Ecto neural progenitor cell (in vitro differentiated cells): ENCODE measurements around the gene DEFB108B.
"Not testable (repeated sequence)": the region's sequence is repeated elsewhere in the genome, so short reads cannot be mapped to it uniquely, and the experiment has no call there.

Source experiments
- DNase-seq: peaks from one replicate; pipeline ENCODE4 v3.0.0-alpha.2; 2018; ENCODE audit warnings: low spot score

Gene DEFB108B

GRCh38 chr11:71821539-71821938 lies 11.5 kb upstream of the DEFB108B start:
- DNase-seq, result not testable (repeated sequence)

DNA sequence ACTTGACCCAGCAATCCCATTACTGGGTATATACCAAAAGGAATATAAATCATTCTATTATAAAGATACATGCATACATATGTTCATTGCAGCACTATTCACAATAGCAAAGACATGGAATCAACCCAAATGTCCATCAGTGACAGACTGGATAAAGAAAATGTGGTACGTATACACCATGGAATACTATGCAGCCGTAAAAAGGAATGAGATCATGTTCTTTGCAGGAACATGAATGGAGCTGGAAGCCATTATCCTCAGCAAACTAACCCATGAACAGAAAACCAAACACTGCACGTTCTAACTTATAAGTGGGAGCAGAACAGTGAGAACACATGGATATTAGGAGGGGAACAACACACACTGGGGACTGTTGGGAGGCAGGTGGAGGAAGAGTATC lies 3.8 kb upstream of the DEFB108B start:
- DNase-seq, result not testable (repeated sequence)

DNA sequence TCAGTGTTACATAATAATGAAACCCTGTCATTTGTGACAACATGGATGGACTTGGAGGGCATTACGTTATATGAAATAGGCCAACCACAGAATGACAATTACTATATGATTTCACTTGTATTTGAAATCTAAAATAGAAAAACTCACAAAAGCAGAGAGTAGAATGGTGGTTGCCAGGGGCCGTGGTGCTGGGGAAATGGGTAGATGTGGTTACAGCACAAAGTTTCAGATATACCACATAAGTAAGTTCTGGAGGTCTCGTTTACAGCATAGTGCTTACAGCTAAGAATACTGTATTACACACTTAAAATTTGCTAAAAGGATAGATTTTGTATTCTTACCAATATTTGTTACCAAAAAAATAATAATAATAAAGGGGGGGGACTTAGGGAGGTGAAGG lies 3.3 kb upstream of the DEFB108B start:
- not testable (repeated sequence) for DNase-seq

DNA sequence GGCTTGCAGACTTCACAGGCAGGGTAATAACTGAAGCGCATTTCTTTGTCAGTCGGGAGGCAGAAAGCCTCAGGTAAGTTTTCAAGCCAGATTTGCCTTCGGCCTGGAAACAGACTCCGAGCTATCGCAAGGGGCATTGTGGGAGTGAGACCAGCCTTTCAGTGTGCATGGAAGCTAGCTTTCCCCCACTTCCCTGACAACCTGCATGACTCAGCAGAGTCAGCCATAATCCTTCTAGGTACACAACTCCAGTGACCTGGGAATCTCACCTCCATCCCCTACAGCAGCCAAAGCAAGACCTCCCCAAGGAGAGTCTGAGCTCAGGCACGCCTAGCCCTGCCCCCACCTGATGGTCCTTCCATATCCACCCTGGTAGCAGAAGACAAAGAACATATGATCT lies 9.7 kb downstream of the DEFB108B start:
- DNase-seq, result not testable (repeated sequence)

GRCh38 chr11:71843355-71843754 lies 10.4 kb downstream of the DEFB108B start:
- DNase-seq, result not testable (repeated sequence)

DNA sequence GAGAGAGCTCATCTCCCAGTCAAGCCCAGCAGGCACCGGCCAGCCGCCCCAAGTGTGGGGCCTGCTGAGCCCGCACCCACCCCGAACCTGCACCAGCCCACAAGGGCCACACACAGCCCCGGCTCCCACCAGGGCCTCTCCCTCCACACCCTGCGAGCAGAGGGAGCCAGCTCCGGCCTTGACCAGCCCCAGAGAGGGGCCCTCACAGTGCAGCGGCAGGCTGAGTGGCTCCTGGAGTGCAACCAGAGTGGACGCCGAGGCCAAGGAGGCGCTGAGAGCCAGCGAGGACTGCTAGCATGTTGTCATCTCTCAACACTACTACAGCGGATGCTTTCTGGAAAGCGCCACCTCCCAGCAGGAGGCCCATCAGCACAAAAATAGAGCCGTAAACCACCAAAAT lies 10.9 kb downstream of the DEFB108B start:
- DNase-seq, result no peak

GRCh38 chr11:71853895-71854294 lies 20.9 kb downstream of the DEFB108B start:
- DNase-seq, result not testable (repeated sequence)

DNA sequence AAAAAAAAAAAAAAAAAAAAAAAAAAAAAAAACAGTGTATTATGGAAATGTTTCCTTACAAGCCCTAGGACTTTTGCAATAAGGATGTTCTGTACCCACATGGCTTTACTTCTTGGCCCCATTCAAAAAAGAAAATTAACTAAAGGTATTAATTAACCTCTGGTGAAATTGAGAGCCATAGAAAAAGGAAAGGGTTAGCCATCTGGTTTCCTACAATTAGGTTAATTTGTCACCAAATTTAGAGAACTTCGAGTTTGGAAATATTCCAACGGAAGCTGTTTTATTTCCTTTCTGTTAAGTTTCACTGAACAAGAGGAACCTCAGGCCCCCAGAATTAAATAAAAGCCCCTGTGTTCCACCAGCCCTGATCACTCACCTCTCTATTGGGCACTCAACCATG lies 22.9 kb downstream of the DEFB108B start:
- not testable (repeated sequence) for DNase-seq

- not testable (repeated sequence) for DNase-seq
These were observed 27.8 kb downstream of the DEFB108B start for GRCh38 chr11:71860835-71861234.

GRCh38 chr11:71863978-71864627 lies 31.1 kb downstream of the DEFB108B start:
- DNase-seq, result not testable (repeated sequence)

DNA sequence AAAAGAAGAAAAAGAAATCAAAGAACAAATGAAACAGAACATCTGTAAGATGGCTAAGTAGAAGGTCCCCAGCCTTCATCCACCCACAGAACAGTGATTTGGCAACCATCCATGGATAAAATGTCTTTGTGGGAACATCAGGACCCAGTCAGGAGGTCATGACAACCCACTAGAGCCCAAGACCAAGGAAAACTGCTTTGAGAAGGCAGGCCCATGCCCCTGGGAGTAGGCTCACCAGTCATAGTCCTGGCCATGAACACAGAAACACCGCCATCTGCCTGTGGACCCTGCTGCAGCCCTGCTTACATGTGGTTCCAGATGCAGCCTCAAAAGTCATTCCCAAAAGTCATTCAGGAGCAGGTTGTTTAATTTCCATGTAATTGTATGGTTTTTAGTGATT lies 34.2 kb downstream of the DEFB108B start:
- DNase-seq, result not testable (repeated sequence)

DNA sequence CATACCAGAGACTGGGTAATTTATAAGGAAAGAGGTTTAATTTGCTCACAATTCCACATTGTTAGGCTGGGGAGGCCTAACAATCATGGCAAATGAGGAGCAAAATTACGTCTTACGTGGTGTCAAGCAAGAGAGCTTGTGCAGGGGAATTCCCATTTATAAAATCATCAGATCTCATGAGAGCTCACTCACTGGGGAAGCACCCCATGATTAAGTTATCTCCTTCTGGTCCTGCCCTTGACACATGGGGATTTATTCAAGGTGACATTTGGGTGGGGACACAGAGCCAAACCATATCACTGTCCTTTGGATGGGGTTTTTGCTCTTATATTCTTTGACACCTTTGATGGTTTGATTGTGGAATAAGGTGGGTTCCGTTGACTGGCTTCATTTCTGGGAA lies 36.9 kb downstream of the DEFB108B start:
- DNase-seq, result not testable (repeated sequence)

- DNase-seq, result not testable (repeated sequence)
These were observed 37.7 kb downstream of the DEFB108B start for GRCh38 chr11:71870661-71871060.

DNA sequence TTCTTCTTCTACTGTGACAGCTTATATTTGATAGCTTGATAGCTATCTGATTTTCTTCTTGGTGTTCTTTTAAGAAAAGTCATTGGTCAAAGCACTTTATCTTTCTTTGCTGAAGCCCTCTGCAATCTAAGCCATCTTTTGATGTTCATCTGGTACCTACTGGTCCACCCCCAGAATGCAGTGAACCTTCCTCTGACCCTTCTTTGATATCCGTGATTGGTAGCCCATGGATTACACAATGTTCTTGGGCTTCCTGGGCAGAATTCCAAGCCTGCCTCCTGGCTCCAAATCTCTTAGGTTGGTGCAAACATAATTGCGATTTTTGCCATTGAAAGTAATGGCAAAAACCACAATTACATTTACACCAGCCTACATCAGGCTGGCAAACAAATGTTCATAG lies 43.3 kb downstream of the DEFB108B start:
- not testable (repeated sequence) for DNase-seq

DNA sequence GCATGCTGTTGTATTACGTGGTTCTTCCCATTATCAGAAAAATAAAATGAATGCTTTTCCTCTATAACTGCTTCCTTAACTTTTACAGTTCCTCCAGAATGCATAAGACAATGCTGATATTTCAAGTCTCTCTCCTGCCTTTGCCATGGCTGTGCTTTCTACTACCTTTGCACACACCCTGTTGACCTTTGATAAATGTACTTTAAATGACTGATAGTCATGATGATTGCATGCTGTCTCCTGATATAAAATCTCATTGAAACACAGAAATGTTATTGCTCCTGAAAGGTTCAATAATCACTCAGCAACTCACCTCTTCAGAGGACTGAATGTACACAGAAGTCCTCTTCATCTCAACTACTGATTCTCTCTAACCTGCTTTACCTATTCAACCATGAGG lies 45.1 kb downstream of the DEFB108B start, which contains the start of gene DEFB131B:
Gene DEFB131B (plus strand): TSS at position 395 of the 400 bp plus-strand sequence. CDS start 0 bp downstream, at position 395.
- DNase-seq, result not testable (repeated sequence)

- DNase-seq, result not testable (repeated sequence)
These were observed 52.8 kb downstream of the DEFB108B start for GRCh38 chr11:71885806-71886205.
